Left kidney (tissue), 2 donors: ENCODE results near the gene FBXL17. TPM values are rescaled to one million over a fixed set of nuclear protein-coding genes. Genes with fewer than 3 reads are reported as not detected.

Source experiments
- DNase-seq: peaks from one replicate; pipeline ENCODE4 v3.0.0-alpha.2; 2013
- polyA plus RNA-seq: library from polyadenylated mRNA; unstranded; fragments of 120-200 nt; gene quantifications from one replicate; pipeline ENCODE4 v1.2.1, GENCODE V29; 2013; ENCODE audit not compliant: insufficient read length

FBXL17 gene
- polyA plus RNA-seq, 1 donor = 32.5 TPM

DNA sequence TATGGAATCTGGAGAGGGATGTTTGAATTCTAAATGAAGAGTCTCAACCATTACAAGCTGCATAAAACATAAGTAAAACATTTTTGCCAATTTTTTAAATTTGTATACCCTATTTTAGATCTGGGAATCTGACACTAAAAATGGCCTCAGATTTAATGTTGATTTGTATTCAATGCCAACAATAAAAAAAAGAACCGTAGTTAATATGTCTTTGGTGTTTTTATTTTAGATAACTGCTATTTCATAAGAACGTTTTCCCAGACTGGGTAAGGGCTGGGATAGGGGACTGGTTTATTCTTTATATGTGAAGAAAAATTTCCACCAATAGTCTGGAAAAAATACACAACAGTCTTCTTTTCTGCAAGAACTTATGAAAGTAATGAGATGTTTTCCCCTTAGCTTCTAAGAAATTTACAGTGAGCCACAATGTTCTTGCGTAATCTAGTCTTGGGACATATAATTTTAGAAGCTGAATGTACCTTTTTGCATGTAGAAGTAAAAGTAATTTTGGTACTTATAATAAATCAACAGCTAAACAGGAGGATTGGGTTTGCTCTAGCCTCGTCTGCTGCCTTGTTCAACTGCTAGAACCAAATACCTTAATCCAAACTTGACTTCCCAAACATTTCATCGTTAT is 466.6 kb downstream of the FBXL17 start:
- DNase-seq = no peak

DNA sequence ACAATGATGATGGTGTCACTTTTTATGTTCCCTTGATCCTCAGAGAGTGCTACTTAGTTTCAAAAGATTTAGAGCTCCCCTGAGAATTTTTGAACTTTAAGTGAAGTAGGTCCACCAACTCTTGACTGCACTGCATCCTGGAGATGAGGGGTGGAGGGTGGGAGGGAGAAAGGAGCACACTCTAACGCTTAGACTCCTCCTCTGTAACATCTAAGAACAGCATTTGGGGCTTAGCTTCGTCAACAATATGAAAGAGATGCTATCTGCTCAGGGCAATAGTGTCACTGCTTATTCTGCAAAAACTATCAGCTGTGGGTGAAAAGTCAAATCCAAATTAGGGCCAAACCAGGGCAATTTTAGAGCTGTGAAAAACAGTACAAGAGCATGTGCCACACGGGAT is 468.4 kb downstream of the FBXL17 start:
- DNase-seq = no peak

DNA sequence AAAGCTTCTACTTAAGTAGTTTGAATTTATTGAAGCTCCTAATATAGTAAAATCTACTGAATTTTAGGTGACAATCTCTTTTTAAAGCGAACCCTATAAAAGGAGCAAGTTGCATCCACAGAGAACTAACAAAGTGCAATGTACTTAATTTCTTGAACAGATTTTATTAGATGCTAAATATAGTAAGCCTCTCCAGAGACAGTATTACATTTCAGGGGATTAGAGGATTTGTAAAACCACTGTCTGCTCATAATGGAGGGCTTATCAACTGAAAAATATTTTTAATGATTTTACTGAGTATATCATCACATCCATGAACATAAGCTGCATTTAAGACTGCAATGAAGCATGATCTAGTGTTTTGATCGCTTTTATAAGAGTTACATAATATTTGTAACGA is 481.2 kb downstream of the FBXL17 start:
- no peak for DNase-seq

DNA sequence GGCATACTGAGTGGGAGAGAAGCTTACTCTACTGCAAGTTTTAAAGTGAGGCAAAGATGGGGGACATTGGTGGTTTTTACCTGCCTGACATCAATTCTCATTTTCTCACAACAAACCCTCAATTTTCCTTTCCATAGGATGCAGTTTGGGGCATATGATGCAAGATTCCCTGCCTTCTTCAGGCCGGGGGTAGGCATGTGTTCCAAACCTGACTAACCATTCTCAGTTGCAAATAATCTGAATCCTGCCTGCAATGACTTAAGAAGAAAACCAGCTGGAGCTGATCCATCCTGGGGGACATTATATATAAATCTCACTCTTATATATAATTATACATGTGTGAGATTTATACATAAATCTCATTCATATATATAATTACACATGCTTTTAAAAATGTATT is 487.5 kb downstream of the FBXL17 start:
- no peak for DNase-seq

DNA sequence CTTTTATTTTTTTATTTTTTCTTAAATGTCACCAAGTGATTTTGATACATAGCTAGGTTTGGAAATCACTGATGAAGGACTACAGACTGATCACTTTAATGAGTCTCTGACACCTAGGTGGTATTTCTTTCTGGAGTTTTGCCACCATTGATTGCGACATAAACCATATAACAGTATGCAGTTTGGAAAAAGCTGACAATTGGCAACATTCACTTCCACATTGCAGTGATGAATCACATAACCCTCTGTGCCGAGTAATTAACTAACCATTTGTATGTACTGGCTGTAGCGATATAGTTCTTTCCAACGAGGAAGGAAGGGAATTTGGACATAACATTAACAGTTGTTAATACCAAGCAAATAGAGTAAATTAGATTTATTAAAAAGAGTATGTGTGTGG is 488.3 kb downstream of the FBXL17 start:
- DNase-seq = no peak

DNA sequence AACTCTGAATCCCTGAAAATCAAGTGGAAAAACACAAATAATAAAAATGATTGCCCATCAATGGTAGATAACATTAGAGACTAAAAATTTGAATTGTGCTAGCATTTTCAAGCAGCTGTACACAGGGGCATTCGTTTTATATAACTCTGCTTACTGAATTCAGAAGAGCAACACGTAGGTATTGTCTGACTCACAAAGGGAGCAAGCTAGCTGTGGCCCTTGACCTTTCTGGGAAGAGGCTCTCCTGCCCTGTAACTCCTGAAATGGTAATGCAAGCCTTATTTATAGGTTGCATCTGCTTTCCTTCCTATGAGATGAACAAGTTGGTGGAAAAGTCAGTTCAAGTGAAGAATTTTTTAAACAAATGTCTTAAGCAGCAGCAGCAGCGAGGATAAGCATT is 492.5 kb downstream of the FBXL17 start:
- no peak for DNase-seq

DNA sequence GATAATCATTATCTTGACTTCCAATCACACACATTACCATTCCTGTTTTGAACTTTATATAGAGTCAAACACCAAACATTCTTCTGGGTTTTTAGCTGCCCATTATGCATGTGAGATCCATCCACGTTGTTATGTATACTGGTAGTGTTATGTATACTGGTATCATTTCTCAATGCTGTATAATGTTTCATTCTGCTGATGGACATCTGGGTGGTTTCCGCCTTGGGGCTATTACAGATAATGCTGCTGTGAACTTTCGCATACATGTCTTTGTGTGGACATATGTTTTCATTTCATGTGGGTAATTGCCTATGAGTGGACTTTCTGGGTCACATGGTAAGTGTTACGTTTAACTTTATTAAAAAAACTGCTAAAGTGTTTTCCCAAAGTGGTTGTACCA is 493.4 kb downstream of the FBXL17 start:
- DNase-seq = no peak

DNA sequence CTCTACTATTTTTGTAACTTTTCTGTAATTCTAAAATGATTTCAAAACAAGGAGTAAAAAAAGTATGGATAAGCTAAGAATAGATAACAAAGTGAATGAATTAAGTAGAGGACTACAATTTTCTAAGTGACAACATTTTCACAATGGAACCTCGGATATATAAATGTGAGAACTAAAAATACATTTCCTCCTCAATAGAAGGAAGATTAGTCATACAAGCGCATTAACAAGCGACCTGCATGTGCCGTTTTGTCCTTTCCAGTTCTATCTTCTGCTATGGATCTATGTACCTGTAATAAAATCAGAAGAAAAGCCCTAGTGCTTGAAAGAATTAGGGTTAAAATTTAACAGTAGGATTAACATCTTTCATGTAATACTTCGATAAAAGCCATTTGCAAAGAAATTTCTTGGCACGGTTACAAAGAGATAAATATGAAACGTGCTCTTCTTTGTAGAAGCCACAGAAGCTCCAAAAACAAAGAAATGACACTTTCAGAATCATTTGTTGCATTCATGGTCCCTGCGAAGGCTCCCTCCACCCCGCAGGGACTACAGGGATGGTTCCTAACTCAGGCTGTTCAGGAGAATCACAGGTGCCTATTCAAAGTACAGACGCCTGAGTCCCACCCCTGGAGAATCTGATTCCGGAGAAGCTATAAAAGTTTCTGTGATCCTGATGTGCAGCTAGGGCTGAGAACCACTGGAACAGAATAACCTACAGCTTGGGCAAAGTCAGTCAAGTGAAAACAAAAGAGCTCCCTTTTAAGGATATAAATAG is 494.5 kb downstream of the FBXL17 start:
- peak; percentile 21 for DNase-seq

DNA sequence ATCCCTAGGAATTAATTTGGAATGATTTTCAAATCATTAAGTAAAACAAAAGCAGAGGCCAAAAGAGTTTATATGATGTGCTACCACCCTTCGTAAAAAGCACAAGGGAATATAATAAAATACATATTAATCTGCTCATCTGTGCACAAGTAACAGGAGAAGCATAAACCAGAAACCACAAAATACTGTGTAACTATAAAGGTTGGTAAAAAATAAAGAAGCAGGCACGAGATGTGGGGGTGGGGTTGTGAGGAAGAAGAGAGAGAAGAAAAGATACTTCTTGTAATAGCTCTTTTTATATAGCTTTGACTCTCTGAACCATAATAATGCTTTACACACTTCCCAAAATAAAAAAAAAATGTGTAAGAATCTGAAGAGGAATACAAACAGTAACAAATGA is 496.3 kb downstream of the FBXL17 start:
- no peak for DNase-seq

DNA sequence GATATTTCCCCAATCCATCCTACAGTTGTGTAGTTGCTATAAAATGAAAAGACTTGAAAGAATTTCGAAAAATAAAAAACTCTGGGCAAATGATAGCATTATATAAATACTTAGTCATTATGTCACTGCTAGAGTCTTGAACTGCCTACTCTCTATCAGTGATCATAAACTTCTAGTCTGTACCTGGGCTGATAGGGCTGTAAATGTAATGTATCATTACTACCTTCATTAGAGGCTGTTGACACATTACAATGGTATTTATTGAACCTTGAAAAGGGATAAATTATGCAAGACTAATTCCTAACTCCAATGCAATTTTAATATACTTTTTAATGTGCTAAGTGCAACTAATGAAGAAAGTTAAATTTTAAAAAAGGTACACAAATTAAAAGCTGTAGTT is 497.0 kb downstream of the FBXL17 start:
- no peak for DNase-seq

DNA sequence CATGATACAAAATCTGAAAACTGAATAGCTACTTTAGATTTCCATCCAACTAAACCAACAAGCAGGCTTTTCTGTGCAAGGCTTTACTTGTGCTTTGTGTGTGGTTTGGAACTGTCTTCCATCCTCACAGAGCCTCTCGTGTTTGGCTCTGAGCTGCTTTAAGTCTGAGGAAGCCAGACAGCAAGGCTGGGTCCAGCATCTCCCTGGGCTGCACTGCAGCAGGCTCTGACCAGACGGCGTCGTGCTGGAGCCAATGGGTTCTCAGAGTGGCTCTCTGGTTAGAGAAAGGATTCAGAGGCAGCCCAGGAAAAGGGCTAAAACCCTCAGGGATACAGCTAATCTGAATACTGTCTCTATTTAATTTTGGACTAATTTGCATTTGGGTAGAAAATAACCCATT is 503.2 kb downstream of the FBXL17 start:
- DNase-seq = no peak

DNA sequence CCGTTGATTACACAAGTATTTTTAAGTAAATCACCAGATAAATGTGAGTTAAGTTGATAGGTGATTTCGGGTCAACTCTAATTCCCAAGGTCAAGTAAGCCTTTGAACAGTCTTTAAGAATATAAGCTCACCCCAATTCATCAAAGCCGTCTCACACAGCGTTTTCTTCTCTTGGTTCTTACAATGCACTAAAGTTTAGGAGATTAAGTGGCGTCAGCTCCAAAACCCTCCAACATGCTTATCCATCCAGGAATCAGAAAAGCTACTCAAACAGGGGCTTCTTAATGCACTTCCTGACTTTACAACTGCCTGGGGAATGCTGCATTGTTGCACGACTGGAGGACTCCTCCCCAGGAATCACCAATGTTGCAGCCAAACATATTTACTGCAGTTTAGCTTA is 505.0 kb downstream of the FBXL17 start:
- peak; percentile 5 for DNase-seq

DNA sequence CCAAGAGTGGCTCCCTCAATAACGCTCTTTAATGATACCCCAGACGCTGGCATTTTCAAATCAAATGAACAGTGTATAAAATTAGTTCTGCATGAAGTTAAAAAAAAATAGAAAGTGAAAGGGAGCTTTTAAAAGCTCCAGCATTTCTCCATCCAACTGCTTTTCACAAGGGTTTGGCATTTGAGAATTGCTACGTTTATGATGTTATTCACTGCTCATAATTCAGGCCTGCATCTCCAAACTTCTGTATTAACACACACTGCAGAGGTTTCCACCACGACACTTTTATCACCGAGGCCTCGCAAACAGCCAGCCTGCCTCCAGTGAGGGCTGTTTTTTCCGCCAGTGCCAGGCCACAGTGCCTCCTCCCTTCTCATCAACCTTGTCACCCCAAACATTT is 505.6 kb downstream of the FBXL17 start:
- no peak for DNase-seq

DNA sequence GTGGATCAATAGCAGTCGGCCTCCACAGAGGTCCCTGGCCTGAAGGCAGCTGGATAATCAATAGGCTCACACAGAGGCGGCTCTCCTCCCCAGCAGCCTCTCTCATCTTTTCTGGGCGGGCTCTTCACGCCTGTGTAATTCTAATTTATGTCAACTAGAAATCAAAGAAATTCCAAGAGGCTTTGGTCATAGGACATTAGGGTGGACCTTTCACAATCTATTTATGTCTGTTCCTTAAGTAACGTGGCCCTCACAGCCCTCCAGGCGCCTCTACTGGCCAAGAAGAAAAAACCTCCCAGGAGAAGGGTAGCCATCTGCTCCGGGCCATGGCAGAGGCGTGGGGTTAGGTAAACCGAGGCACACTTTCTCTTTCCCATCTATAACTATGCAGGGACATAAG is 506.1 kb downstream of the FBXL17 start:
- DNase-seq = peak; percentile 29

DNA sequence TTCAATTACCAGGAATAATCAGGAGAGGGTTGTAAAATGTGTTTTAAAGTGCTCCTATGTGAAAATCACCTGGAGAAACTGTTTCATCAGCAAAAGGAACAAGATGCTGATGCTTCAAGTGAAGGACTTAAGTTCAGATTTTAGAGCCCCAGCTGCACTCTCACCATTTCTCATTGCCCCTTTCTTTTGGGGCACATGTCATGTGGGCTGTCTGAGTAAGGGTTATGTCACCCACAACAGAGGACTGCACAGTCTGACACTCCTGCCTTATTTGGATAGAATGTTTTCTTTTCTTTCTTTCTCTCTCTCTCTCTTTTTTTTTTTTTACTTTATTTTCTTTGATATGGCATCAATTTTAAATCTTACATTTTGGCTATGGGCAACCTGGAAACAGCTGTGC is 507.1 kb downstream of the FBXL17 start:
- no peak for DNase-seq

DNA sequence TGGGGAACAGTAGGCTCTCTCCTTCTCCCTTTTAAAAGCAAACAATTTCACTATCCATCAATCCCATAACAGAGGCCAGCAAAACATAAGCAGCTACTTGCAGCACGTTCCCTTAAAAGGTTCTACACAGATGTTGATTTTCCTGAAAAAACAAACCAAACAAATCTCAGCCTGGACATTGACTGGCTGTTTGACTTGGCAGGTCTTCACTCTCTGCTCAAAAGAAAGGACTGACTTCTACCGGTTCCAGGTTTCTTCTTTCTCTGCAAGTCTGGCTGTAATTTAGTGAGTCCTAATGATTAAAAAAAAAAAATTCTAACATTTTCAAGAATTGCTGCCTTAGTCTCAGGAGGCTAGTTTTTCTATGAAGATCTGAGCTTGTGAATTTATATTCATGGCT is 508.0 kb downstream of the FBXL17 start:
- DNase-seq = no peak

DNA sequence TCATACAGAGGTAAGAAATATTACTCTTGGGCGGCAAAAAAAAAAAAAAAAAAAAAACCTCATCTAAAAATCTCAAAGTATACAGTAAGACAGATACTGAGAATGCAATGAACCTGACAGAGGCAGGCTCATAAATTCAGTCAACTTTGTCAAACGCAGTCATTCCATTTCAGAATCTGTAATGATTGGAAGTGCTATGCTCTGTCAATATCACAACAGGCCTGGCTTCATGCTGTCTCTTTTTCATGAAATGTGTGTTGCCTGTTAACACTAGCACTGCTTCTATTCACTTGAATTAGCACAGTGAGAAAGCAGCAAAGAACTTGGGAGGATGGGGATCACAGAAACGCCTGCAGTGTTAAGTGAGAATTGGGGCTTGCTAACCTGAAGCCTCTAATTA is 510.9 kb downstream of the FBXL17 start:
- DNase-seq = no peak

DNA sequence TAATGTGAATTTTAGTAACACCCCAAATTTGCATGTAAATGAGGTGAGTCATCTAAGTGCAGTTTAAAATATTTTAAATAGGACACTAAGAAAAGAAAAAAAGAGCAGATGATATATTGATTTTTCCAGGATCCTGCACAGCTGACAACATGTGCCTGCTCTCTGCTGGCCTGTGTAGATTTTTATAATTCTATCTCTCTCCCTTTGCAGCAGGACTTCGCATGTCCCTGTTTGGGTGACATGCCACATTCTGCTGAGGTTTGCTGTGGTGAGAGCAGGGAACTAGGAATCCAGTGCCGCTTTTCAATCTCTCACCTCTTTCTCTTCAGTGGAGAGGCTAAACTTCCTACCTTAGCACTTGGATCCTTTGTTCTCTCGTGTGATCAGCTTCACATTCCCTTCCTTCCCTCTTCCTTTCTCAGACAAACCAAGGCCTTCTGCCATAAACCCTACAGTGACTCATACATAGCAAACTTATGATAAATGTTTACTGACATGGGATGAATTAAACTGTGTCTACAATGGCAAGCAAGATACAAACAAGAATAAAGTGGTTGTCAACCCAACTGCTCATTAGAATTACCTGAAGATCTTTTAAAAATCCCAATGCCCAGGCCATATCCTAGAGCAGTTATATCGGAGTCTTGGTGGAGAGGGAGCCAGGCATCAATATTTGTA is 512.3 kb downstream of the FBXL17 start:
- no peak for DNase-seq

DNA sequence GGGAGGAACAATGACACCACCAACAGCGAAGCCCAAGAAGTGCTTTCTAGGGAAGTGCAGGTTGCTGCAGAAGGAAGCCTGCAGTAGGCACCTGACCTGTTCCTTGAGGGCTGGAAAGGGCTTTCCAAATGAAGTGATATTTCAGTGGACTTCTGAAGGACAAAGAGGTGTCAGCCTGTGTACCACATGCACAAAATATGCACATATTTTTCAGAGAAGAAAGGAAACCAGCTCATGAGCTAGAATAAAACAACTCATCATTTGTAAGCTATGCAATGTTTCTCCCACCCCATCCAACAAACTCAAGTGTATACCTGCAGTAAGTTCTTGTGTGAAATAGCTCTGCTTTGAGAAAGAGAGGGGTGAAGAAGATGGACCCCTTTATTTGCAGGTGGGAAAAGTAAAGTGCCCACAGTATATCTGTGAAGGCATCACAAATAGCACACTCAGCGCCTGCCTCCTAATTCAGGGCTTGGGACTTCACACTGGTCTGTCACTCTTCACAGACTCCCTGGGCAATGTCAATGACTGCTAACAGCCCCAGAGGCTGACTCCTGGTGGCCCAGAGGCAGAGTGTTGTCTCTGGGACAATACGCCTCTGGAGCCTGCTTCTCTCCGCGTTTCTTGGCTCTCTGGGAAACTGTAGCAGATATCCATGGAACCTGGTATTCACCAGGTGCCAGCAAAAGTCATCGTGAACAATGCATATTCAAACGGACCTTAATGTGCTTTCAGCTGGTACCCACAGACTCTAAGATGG is 513.1 kb downstream of the FBXL17 start:
- DNase-seq = no peak

DNA sequence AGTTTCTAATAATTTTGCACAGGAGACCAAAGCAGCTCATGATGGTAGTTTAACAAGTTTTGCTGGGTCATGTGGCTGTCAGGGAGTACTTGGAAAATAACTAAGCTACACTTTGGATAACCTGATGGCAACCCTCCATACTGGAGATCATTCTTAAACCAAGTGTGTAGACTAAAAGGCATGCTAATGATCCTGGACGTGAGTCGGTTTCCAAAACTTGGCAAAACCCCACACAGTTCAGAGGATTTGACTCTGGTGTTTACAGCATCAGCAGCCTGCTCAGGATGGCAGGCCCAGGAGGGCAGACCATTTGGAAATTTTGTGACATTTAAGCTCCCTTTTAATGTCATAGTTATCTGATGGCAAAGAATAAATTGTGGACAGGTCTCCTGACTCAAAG is 514.6 kb downstream of the FBXL17 start:
- no peak for DNase-seq

DNA sequence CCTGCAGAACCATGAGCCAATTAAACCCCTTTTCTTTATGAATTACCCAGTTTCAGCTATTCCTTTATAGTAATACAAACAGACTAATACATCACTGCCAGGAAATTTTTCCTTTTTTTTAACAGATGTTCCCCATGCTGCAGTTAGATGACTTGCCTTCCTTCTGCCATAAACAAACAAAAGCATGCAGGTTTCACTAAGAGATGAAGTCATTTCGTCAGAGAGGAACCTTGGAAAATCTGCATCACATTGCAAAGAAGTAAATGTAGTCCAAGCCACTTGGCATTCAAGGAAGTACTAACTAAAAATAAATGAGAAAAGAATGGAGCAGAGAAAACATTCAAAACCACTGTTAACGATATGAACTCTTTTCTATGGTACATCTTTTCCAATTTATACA is 517.1 kb downstream of the FBXL17 start:
- no peak for DNase-seq

DNA sequence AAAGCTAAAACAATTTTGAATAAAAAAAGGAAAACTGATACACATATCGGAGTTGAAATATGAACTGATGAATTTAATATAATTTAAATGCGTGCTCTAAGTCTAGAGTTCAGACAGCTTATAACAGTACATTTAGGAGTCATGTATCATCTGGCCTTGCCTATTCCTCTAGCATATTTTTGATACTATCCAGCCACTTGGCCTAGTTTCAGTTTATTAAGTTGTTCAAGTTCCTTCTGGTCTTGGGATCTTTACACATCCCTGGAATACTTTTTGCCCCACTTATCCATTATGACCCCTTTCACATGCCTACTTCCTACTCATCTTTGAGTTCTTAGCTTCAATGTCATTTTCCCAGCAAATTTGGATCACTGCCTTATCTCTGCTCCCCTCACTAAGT is 518.8 kb downstream of the FBXL17 start:
- DNase-seq = no peak

DNA sequence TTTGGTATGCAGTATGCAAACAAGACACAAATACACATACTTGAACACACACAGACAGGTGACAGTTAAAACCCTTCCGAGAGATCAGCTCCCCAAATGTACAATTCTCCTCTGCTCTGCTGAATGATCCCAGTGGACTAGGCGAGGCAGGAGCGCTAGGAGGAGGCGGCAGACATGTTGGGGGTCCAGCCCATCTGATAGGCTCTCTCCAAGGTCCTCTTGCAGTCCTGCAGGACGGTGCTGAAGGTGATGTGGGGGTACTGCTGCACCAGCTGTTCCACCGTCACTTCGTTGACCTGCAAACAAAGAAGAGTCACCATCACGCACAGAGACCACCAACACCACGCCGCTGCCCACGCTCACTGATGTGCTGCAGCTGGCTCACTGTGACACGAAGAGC is 520.3 kb downstream of the FBXL17 start:
- no peak for DNase-seq
